GM18502 (cell line): Measurements from ENCODE around the gene DDIT4L.
"Not testable (repeated sequence)": the region's sequence is repeated elsewhere in the genome, so short reads cannot be mapped to it uniquely, and the experiment has no call there.

Experiments used
- ATAC-seq: cut with Tn5 transposase; IDR thresholded peaks from one replicate; pipeline ENCODE4 v1.9.1; 2021; ENCODE audit warnings: mild to moderate bottlenecking; ENCODE audit not compliant: unreplicated experiment, poor library complexity

The DDIT4L gene

DNA sequence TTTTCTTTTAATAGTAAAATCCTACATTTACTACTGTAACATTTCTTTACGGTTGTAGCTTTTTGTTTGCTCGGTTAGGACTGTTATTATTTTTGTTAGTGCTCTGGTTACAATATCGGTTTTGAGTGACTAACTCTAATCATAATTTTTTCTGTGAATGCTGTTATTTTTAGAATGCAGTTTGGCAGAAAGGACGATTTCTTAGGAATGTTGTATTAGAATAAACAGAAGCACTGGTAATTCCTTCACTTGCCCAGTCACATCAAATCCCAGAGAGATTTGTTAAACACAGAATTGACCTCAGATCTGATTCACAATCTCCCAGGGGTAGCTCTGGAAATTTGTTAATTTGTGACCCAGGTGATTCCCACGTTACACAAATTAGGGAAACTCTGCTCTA is 21.7 kb downstream of the DDIT4L start:
- no peak for ATAC-seq

DNA sequence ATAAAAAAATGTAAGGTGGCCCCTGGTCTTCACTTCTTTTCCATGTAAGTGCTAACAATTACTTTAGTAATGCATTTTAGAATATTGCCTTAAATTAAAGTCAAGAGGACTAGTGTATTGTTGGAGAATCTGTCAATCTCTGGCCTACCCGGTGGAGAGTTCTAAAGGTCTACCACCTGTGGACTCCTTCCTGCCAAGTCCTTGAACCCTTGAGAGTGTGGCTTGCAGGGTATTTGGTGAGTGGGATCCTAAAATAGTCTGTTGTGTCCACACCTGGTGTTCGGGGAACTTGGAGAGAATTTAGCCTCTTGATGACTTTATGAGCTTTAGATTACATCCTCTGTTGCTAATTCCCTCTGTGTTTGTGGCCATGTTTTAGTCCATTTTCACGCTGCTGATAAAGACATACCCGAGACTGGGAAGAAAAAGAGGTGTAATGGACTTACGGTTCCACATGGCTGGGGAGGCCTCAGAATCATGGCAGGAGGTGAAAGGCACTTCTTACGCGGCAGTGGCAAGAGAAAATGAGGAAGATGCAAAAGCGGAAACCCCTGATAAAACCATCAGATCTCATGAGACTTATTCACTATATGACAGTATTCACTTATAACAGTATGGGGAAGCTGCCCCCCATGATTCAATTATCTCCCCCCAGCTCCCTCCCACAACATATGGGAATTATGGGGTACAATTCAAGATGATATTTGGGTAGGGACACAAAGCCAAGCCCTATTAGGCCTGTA is 23.8 kb downstream of the DDIT4L start:
- ATAC-seq, result no peak

DNA sequence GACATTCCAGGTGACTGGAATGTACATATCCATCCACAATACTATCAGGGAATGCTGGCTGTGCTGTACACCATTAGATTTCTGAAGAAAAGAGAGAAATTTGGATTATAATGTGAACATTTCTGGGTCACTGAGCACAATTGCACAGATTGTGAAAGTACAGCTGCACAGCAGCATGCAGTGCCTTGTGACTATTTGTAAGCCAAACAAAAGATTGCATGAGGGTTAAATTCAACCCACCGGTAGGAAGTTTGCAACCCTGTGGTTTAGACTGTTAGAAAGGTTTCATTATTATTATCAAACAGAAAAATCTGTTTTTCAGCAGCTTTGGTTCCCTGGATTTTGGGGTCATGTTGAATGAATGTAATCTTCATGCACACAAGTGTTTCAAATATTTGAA is 24.5 kb downstream of the DDIT4L start:
- no peak for ATAC-seq

DNA sequence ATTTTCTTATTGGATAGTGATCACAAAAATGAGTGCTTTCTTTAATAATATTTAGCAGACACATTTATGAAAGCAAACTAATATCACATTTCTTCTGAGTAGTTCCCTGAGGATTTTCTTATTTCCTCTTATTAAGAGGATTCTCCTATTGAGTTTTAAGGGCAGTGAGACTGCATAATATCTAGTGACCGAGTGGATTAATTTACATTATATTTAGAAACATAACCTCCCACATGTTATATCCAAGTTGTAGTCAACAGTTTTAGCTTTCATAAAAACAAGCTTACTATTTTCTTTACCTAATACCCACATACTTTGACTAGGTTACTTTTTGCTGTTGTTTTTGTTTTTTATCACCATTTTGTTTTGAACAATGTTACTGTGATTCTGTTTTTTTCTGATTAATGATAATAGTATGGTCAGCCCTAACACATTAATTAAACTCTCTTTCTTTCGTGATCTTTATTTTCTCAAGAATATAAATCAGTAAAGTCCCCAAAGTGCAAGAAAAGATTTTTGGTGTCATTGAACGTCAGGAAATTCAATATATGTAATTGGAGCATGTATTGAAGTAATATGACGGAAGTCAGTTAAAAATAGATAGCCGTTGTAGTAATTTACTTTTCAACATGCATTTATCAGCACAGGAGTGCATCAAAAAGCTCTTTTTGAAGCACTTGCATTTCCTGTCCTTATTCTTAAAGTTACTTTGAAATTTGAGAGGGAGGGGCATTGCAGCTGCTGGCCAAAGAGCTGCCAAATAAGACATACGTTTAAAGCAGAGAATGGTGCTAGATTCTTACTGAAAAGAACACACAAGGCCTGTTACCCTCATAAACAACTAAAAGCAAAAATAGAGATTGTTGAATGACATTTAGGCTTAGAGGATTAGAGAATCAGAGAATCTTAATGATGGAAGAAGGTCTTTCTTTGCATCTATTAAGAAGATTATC is 25.2 kb downstream of the DDIT4L start:
- ATAC-seq, result no peak

DNA sequence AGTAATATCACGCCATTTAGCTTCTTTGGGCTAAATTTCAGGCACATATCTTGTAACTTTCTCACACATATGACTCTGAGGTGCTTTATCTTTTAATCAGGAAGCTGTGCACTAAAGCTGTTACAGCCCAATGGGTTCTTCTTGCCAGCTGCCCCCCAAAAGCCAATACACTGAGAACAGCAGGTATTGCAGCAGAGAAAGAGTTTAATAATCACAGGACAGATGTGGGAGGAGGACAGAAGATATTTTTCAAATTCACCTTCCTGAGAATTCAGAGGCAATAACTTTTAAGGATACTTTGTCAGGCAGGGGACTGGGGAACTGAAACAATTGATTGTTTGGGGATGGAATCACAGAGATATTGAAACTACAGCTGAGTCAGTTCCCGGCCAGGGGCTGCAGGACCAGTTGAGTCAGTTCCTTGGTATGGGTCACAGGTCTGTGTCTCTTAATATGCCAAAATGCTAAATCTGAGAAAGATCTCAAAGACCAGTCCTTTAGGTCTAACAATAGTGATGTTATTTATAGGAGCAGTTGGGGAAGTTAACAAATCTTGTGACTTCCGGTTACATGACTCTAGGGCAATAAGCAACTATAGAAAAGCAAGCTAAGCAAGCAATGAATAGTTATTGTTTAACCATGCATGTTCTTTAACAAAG is 28.1 kb downstream of the DDIT4L start:
- peak; percentile 88 for ATAC-seq

DNA sequence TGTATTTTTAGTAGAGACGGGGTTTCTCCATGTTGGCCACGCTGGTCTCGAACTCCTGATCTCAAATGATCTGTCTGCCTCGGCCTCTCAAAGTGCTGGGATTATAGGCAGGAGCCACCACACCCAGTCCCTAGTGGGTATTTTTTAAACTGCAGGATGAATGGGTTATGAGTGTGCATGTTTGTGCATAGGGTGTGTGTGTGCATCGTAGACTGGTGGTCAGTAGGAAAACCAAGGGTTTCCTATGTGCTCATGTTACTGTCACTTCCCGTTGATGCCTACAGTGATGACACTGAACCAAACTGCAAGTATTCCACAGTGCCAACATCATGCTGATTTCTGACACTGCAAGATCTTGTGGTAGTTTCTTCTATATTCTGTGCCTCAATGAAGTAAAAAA is 41.1 kb downstream of the DDIT4L start:
- no peak for ATAC-seq

DNA sequence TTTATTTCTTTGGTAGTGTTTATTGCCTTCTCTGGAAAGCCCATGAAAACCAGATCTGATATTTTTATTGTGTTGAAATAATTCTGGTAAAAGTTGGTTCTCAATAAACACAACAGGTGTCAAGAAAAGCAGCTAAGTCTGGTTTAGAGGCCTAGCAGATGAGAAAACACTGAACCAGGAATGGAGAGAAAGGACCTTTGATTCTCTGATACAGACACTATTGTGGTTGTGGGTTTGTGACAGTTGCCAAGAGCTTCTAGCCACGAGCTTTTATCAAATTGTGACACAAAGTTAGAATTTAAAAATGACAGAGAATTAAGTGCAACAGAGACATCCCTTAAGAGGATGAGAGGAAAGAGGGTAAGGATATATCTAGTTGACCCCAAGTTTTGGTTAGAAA is 42.6 kb downstream of the DDIT4L start:
- no peak for ATAC-seq

DNA sequence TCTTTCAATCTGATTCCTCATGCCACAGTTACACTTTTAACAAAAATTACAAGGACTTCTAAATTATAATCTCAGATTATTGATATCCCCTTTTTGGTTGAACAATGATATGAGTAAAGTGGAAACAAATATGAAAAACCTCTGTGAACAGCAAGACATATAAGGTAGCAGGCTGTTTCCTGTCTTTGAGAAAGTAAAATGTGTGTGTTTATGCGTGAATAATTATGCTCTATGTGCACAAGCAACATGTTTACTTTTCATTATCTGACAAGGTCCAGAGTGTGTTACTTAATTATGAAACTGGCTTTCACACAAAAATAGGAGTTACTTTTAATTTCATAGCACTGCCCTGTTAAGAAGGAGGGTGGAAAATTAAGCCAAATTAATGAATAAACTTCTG is 43.1 kb downstream of the DDIT4L start:
- ATAC-seq, result no peak

DNA sequence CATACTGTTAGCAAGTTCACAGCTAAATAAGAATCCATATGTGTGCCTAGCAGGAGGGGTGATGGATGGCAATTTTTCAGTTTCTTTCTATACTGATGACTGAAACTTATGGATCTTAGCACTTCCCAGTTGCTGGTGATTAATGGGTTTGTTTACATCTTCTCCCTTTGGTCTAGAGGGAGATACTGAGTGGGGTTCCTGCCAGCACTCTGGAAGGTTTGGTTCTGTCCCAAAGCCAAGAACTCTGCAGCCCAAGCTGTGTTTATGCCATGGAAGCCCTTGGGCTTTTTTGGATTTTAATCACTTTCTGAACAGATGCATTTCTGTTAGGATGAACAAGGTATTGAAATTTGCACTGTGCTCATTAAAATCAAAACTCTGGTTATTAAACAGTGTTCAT is 43.5 kb downstream of the DDIT4L start:
- no peak for ATAC-seq

DNA sequence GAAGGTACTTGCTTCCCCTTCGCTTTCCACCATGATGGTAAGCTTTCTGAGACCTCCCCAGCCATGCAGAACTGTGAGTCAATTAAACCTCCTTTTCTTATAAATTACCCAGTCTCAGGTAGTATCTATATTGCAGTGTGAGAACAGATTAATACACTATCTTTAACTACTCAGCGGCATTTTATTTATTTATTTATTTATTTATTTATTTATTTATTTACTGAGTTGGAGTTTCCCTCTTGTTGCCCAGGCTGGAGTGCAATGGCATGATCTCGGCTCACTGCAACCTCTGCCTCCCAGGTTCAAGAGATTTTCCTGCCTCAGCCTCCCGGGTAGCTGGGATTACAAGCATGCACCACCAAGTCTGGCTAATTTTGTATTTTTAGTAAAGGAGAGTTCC is 52.9 kb downstream of the DDIT4L start:
- not testable (repeated sequence) for ATAC-seq
